Peyer's patch (tissue), 4 donors: ENCODE results near the gene PITRM1. TPM values are rescaled to one million over a fixed set of nuclear protein-coding genes. Genes with fewer than 3 reads are reported as not detected.
A peak's percentile ranks its signal among the peaks of the same experiment; 100 is the strongest.

Source experiments
- DNase-seq, 3 donors: peaks; one replicate each; pipeline ENCODE4 v3.0.0-alpha.2; 2017 to 2019
- H3K27ac ChIP-seq, 4 donors: fragments of 200-600 bp; sonication (generic); one replicate each; pipeline ENCODE4 v1.5.1; 2016 to 2019
- H3K27me3 ChIP-seq, 2 donors: fragments of 200-600 bp; sonication (generic); one replicate each; pipeline ENCODE4 v1.5.1; 2019
- H3K36me3 ChIP-seq, 3 donors: fragments of 200-600 bp; sonication (generic); one replicate each; pipeline ENCODE4 v1.5.1; 2016 to 2019
- H3K4me1 ChIP-seq, 4 donors: fragments of 200-600 bp; sonication (generic); one replicate each; pipeline ENCODE4 v1.5.1; 2016 to 2019
- H3K4me3 ChIP-seq, 4 donors: fragments of 200-600 bp; sonication (generic); 1 replicate in 3 of 4; 2 replicates in 1 of 4; pipeline ENCODE4 v1.5.1; 2016 to 2019; ENCODE audit warnings: mild to moderate bottlenecking in 1 of 4
- H3K9me3 ChIP-seq, 4 donors: fragments of 200-600 bp; sonication (generic); one replicate each; pipeline ENCODE4 v1.5.1; 2016 to 2019; ENCODE audit warnings: mild to moderate bottlenecking in 1 of 4
- CTCF ChIP-seq, 6 experiments: fragments of 450-650 bp in 4 of 6; fragments of 200-600 bp in 2 of 6; sonication (generic) in 1 of 6; IDR thresholded peaks; one replicate each; pipeline ENCODE4 v1.5.1; 2017 to 2019; ENCODE audit warnings: antibody characterized with exemption in 6 of 6, mild to moderate bottlenecking in 3 of 6, moderate library complexity in 1 of 6
- POLR2A ChIP-seq, 2 donors: fragments of 450-650 bp; IDR thresholded peaks; one replicate each; pipeline ENCODE4 v1.5.1; 2017; ENCODE audit warnings: antibody characterized with exemption in 2 of 2, mild to moderate bottlenecking in 2 of 2, moderate library complexity in 2 of 2
- total RNA-seq, 4 donors: library from RNA; depleted of rRNA; stranded (reverse); fragments of >200 nt; gene quantifications; one replicate each; pipeline ENCODE4 v1.1.0, GENCODE V29; 2016

Gene PITRM1
- total RNA-seq, 4 donors from 2014 or later, result 54.5 to 71.3 (median 63.7) TPM

DNA sequence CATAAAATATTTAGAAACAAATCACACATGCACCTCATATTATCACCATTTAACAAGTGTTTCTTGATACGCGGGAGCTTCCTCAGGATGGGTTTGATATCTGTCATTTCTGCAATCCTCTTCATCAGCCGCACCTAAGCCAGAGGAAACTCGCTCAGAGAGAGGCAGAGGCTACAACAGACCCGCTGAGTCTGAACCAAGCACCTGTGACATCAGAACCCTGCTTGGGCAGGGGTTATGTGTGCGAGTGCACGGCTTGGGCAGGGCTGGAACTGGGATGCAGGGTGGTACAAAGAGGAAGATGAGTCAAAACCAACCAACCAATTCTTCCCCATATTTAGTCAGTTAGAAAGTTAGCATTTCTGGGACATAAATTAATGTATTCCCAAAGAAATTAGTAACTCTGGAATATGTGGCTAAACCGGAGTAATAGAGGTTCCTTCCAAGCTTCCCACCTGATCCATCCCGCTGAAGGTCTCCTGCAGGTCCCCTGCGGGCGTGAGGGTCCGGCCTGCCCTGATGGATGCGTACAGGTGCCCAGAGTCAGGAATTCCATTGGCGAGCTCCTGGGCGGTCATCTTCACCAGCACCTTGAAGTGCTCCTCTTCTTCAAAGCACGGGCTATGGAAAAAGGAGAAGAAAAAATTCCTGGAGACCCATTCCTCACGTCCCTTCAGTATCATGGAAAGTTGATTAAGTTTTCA, 25.3 kb downstream of the PITRM1 start:
- H3K36me3 ChIP-seq, result peaks cover 0 to 99% (median 0%) of the 10 kb centered on the region in 3 donors
- TF ChIP-seq CTCF (IDR thresholded peaks at IDR 0.05) (no peak), POLR2A (IDR thresholded peaks at IDR 0.05) (no peak)
- H3K27me3 ChIP-seq, result no peaks in the 10 kb centered on the region
- no peaks in the 10 kb centered on the region for H3K9me3 ChIP-seq
- peak in 1 of 3 donors; percentile 30 for DNase-seq
- H3K27ac ChIP-seq, result no peak overlapping the region
- H3K4me3 ChIP-seq, result no peak overlapping the region
- H3K4me1 ChIP-seq, result no peaks in the 10 kb centered on the region

DNA sequence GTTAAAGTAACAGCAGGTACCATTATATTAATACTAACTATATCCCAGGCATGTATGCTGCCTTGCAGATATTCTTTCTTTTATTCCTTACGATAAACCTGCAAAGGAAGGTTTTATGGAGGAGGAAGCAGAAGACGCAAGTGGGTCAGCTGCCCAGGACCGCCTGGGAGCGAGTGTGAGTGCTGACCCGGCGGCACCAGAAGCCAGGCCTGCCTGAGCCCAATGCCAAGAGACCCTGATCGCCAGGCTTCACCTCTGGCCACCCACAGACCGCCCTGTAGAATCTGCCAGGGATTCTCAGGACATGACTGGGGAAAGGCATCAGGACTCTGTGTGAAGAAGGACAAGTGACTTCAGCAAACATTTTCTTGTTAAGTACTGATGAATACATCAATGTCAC, 26.3 kb downstream of the PITRM1 start:
- no peaks in the 10 kb centered on the region for H3K4me1 ChIP-seq
- H3K36me3 ChIP-seq, result peaks cover 0 to 99% (median 0%) of the 10 kb centered on the region in 3 donors
- no peaks in the 10 kb centered on the region for H3K27me3 ChIP-seq
- H3K9me3 ChIP-seq, result no peaks in the 10 kb centered on the region
- no peak for DNase-seq
- H3K4me3 ChIP-seq, result no peak overlapping the region
- TF ChIP-seq CTCF (IDR thresholded peaks at IDR 0.05), result no peak
- TF ChIP-seq POLR2A (IDR thresholded peaks at IDR 0.05), result no peak
- H3K27ac ChIP-seq, result no peak overlapping the region

DNA sequence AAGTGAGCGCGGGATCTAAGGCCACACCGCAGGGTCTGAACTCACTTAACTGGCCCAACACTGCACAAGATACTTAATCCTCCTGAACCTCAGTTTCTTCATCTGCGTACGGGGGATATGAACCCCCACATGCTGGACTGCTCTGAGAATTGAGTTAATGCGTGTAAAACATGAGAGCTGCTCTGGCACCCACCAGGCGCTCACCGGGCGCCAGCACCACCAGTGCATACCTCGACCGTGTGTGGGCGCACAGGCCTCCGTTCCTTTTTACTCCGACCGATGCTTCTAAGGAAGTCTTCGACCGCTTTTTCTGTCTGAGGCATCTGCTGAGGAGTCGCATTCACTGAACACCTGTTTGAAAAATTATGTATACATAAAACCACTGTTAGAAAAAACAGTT, 27.2 kb downstream of the PITRM1 start:
- no peaks in the 10 kb centered on the region for H3K27me3 ChIP-seq
- TF ChIP-seq POLR2A (IDR thresholded peaks at IDR 0.05) (no peak), CTCF (IDR thresholded peaks at IDR 0.05) (no peak)
- DNase-seq, result peak in 1 of 3 donors; percentile 31
- no peak overlapping the region for H3K27ac ChIP-seq
- H3K4me1 ChIP-seq, result no peaks in the 10 kb centered on the region
- H3K4me3 ChIP-seq, result no peak overlapping the region
- H3K9me3 ChIP-seq, result no peaks in the 10 kb centered on the region
- H3K36me3 ChIP-seq, result peaks cover 0 to 100% (median 0%) of the 10 kb centered on the region in 3 donors

DNA sequence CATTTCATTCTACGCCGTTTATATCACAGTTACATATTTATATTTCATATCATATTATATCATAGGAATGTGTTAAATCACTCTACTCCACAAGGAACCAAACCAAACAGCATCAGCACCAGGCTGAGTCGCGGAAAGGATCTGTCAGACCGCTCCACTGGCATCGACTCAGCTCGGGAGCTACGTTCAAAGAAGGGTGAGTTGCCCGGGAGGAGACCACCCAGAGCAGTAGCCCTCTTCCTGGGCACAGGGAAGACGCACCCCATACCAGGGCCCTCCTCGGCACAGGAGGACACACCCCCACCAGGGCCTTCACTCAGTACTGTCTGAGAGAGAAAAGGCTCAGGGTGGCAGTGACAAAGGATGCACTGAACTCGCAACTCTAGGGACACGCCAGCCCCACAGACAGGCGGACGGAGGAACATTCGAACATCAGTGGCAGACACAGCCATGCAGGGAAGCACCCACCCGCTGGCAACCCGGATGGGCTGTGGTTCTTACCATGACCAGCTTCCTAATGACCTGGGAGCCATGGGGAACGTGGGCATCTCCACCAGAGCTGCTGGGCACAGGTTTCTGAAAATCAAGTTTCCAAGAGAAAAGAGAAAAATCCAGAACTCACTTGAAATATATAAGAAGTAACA, 28.7 kb downstream of the PITRM1 start:
- no peak for TF ChIP-seq POLR2A (IDR thresholded peaks at IDR 0.05)
- TF ChIP-seq CTCF (IDR thresholded peaks at IDR 0.05), result no peak
- Histone ChIP-seq H3K9me3 (no peaks in the 10 kb centered on the region), H3K4me3 (no peak overlapping the region), H3K36me3 (peaks cover 0 to 100% (median 0%) of the 10 kb centered on the region in 3 donors), H3K27me3 (no peaks in the 10 kb centered on the region), H3K27ac (no peak overlapping the region), H3K4me1 (no peaks in the 10 kb centered on the region)
- DNase-seq, result peak in 1 of 3 donors; percentile 19

DNA sequence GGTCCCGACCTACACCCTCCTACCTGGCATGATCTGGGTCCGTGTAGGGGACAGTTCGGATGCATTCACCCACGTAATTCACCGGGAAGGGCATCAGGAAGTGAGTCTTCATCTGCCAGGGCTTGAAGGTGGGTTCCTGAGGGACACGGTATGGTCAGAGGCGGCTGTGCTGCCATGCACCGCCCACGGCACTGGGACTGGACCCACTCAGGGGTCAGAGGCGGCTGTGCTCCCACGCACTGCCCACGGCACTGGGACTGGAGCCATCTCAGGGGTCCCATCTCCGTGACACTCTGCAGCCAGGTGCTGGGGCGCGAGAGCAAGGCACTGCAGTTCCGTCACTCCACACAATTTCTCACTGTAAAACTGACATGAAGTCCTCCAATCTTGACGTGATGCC, 29.2 kb downstream of the PITRM1 start:
- Histone ChIP-seq H3K4me1 (no peaks in the 10 kb centered on the region), H3K36me3 (peaks cover 0 to 100% (median 0%) of the 10 kb centered on the region in 3 donors), H3K9me3 (no peaks in the 10 kb centered on the region), H3K27me3 (no peaks in the 10 kb centered on the region), H3K4me3 (no peak overlapping the region), H3K27ac (no peak overlapping the region)
- no peak for TF ChIP-seq CTCF (IDR thresholded peaks at IDR 0.05)
- no peak for TF ChIP-seq POLR2A (IDR thresholded peaks at IDR 0.05)
- DNase-seq, result no peak
